Measurements from ENCODE around the gene SEPTIN8. TPM values are rescaled to one million over a fixed set of nuclear protein-coding genes. Genes with fewer than 3 reads are reported as not detected.

The SEPTIN8 gene, protein sequence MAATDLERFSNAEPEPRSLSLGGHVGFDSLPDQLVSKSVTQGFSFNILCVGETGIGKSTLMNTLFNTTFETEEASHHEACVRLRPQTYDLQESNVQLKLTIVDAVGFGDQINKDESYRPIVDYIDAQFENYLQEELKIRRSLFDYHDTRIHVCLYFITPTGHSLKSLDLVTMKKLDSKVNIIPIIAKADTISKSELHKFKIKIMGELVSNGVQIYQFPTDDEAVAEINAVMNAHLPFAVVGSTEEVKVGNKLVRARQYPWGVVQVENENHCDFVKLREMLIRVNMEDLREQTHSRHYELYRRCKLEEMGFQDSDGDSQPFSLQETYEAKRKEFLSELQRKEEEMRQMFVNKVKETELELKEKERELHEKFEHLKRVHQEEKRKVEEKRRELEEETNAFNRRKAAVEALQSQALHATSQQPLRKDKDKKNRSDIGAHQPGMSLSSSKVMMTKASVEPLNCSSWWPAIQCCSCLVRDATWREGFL
- total RNA-seq = 10 to 100 TPM; 57.6 to 84.2 TPM

DNA sequence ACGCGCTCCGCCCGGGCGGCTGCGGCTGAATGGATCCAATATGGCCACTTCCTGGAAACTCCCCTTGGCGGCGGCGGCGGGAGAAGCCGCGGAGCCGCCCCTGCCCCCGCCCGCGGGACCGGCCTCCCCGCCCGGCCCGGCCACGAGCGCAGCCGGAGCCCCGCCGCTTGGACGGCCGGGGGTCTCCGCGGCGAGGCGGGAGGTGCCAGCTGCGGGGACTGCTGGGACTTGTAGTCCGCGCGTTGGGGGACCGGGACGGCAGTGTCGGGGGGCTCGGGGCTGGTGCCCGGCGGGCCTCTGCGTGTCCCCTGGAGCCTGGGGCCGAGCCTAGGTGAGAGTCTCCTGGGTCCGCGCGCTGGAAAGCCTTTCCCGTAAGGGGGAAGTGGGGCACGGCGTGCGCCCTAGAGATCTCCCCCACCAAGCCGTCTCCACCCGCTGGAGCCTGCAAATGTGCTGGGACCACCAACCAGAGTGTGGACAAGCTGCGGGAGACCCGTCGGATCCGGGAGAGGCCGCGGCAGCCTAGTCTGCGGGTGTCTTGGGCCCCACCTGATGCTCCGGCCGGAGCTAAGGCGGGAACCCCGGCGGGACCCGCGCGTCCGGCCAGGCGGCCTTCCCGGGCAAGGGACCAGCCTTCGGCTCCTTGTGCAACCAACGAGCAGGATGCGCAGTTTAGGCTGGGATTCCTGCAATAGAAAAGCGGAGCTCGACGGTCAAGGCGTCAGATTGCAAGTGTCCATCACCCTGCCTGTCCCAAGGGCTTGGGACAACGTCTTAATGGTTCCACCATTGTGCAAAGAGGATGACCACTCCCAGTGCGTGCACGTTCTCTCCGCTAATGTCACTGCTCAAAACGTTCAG, at the start of gene SEPTIN8:
Gene SEPTIN8 (minus strand): TSS at position 31 of the 861 bp plus-strand sequence. CDS start 102 bp downstream, outside the sequence.
- Histone ChIP-seq H3K27me3 (no peaks in the 10 kb centered on the region), H3K27ac (peak within 1 kb of the TSS; percentile 45), H3K4me1 (peaks cover 8% of the 10 kb centered on the region), H3K9me3 (no peaks in the 10 kb centered on the region), H3K4me3 (peak within 1 kb of the TSS; percentile 81), H3K9ac (ENCODE audit: low read depth in 2 of 2, low read length in 2 of 2) (peak within 1 kb of the TSS; percentile 80 to 83), H3K36me3 (no peaks in the 10 kb centered on the region)
- intact Hi-C loops (cut with DNase I) = no loop called here
- peak; percentile 65 for DNase-seq
- TF ChIP-seq, protein P1, sequence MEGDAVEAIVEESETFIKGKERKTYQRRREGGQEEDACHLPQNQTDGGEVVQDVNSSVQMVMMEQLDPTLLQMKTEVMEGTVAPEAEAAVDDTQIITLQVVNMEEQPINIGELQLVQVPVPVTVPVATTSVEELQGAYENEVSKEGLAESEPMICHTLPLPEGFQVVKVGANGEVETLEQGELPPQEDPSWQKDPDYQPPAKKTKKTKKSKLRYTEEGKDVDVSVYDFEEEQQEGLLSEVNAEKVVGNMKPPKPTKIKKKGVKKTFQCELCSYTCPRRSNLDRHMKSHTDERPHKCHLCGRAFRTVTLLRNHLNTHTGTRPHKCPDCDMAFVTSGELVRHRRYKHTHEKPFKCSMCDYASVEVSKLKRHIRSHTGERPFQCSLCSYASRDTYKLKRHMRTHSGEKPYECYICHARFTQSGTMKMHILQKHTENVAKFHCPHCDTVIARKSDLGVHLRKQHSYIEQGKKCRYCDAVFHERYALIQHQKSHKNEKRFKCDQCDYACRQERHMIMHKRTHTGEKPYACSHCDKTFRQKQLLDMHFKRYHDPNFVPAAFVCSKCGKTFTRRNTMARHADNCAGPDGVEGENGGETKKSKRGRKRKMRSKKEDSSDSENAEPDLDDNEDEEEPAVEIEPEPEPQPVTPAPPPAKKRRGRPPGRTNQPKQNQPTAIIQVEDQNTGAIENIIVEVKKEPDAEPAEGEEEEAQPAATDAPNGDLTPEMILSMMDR (IDR thresholded peaks at IDR 0.05) = no peak

DNA sequence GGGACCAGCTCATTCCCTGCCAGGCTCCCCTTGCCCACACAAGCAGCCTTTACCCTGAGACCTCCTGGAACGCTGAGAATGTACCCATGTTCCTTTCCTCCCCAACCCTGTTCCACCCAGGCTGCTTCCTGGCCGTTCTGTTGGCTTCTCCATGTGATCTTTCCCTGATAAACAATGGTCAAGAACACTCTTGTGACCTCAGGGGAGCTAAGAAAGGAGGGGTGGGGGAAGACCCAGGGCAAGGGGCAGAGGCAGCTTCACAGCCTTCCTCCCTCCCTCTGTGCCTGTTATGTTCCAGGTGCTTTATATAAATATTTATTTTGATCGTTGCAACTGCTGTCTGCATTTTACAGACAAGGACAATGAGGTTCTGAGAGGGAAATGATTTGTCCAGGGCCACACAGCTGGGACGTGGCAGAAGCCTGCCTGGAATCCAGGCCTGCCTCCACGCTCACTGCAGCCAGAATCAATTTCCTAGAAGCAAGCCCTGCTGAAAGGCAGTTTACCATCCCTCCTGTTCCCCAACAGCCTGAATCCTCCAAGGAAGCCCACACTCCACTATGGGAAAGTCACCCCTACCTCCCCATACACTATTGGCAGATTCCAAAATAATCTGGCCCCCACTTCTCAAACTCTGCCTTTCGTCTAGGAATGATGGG, 49.5 kb upstream of the SEPTIN8 start:
- H3K4me3 ChIP-seq = no peak overlapping the region
- no peaks in the 10 kb centered on the region for H3K36me3 ChIP-seq
- H3K27me3 ChIP-seq = no peaks in the 10 kb centered on the region
- no peak overlapping the region for H3K27ac ChIP-seq
- no peak overlapping the region for H3K9ac ChIP-seq (ENCODE audit: low read depth in 2 of 2, low read length in 2 of 2)
- TF ChIP-seq, protein P1 (IDR thresholded peaks at IDR 0.05) = no peak
- no peaks in the 10 kb centered on the region for H3K4me1 ChIP-seq
- intact Hi-C loops (cut with DNase I) = loop anchor here (10.0 kb wide), 2 partner anchors 302 to 442 kb away; no protein-coding TSS in a partner anchor
- no peak for DNase-seq
- no peaks in the 10 kb centered on the region for H3K9me3 ChIP-seq

DNA sequence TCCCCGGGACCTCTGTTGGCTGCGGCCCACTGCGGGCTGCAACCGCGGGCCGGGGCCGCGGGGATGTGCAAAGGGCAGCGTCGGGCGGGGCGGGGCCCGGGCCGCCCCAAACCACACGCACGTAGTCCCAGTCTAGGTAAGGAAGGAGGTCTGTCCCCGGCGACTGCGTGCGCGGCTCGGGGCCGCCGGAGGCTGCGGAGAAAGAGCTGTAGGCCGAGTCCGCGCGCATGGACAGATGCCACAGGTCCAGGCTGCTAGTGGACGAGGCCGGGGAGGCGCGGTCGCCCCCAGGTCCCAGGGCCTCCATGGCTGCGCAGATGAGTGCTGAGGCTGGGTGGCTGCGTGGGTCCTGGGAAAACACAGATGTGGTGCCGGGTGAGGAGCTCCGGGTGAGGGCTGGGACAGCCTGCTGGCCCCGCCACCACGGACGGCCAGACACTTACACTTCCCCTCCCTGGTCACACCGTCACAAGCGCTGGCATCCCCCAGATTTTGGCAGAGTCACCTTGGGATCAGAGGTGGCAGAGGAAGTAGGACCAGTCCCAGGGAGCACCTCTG, 48.9 kb upstream of the SEPTIN8 start:
- H3K27me3 ChIP-seq = no peaks in the 10 kb centered on the region
- H3K9me3 ChIP-seq = no peaks in the 10 kb centered on the region
- TF ChIP-seq, protein P1 (IDR thresholded peaks at IDR 0.05) = no peak
- H3K4me3 ChIP-seq = no peak overlapping the region
- no peak overlapping the region for H3K27ac ChIP-seq
- no peaks in the 10 kb centered on the region for H3K4me1 ChIP-seq
- no peak overlapping the region for H3K9ac ChIP-seq (ENCODE audit: low read depth in 2 of 2, low read length in 2 of 2)
- H3K36me3 ChIP-seq = no peaks in the 10 kb centered on the region
- DNase-seq = no peak
- intact Hi-C loops (cut with DNase I) = loop anchor here (10.0 kb wide), 2 partner anchors 301 to 441 kb away; no protein-coding TSS in a partner anchor

DNA sequence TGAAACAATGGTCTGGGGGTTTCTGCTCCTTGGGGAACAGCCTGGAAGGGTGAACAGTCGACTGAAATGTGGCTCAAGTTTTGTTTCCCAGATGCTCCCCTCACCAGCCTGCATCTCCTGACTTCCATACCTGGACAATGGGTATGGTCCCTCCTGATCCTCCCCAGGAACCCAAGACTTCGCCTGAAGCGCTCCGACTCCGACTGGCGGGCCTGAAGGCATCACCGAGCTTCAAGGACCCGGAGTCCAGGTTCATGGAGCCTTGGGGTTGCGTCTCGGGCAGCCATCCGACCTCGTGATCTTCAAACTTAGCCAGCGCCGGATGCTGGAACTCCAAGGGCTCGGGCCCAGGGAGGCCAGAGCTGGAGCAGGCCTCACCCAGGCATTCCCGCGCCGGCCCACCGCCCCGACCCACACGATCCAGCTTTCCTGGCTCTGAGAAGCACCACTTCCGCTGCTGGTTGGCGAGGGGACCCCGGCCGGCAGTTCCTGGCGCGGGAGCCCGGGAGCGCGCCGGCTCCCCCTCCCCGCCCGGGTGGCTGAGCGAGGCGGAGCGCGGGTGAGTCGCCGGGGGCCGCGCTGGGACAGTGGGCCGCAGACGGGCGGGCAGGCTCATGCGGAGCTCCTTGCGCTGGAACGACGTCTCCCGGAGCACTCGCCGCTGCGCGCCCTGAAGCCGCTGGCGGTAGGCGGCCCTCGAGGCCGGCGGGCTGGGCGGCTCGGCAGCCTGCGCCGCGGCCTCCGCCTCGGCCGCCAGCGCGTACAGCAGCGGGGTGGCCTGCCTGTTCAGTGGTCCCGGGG, 48.2 kb upstream of the SEPTIN8 start:
- DNase-seq = no peak
- H3K9ac ChIP-seq (ENCODE audit: low read depth in 2 of 2, low read length in 2 of 2) = no peak overlapping the region
- TF ChIP-seq, protein P1 (IDR thresholded peaks at IDR 0.05) = no peak
- no peaks in the 10 kb centered on the region for H3K36me3 ChIP-seq
- H3K27me3 ChIP-seq = no peaks in the 10 kb centered on the region
- H3K9me3 ChIP-seq = no peaks in the 10 kb centered on the region
- no peak overlapping the region for H3K4me3 ChIP-seq
- no peaks in the 10 kb centered on the region for H3K4me1 ChIP-seq
- intact Hi-C loops (cut with DNase I) = loop anchor here (10.0 kb wide), 2 partner anchors 300 to 440 kb away; no protein-coding TSS in a partner anchor
- H3K27ac ChIP-seq = no peak overlapping the region
